GM23338 (cell line): ENCODE results near the gene EXD3. TPM values are rescaled to one million over a fixed set of nuclear protein-coding genes. Genes with fewer than 3 reads are reported as not detected.

Source experiments
- ATAC-seq: fragments of 200-7000 bp; cut with Tn5 transposase; 3 replicates; pipeline ENCODE4 v1.9.1; 2020
- DNase-seq: peaks from one replicate; pipeline ENCODE4 v3.0.0-alpha.2; 2015; ENCODE audit warnings: low spot score
- H2AFZ ChIP-seq: fragments of 200-600 bp; sonication (generic); 2 replicates; pipeline ENCODE4 v1.8.0; 2016; ENCODE audit warnings: antibody characterized with exemption, mild to moderate bottlenecking, moderate library complexity
- H3F3A ChIP-seq: fragments of 200-600 bp; sonication (generic); replicated peaks from 2 replicates; pipeline ENCODE4 v1.8.0; 2017; ENCODE audit warnings: antibody characterized with exemption, mixed run types, low read depth
- H3K27ac ChIP-seq: fragments of 200-600 bp; sonication (generic); 2 replicates; pipeline ENCODE4 v1.6.1; 2016; ENCODE audit warnings: low read depth
- H3K27me3 ChIP-seq: fragments of 200-600 bp; sonication (generic); 2 replicates; pipeline ENCODE4 v1.8.0; 2016; ENCODE audit warnings: mild to moderate bottlenecking, mixed run types, moderate library complexity; ENCODE audit not compliant: insufficient read depth
- H3K36me3 ChIP-seq: fragments of 200-600 bp; sonication (generic); 2 replicates; pipeline ENCODE4 v1.8.0; 2016; ENCODE audit warnings: mild to moderate bottlenecking; ENCODE audit not compliant: insufficient read depth
- H3K4me1 ChIP-seq: fragments of 200-600 bp; sonication (generic); 2 replicates; pipeline ENCODE4 v1.8.0; 2016; ENCODE audit warnings: mild to moderate bottlenecking, moderate library complexity; ENCODE audit not compliant: insufficient read depth
- H3K4me2 ChIP-seq: fragments of 200-600 bp; sonication (generic); 2 replicates; pipeline ENCODE4 v1.7.1; 2017; ENCODE audit warnings: mixed run types
- H3K4me3 ChIP-seq: fragments of 200-600 bp; sonication (generic); 2 replicates; pipeline ENCODE4 v1.6.1; 2016; ENCODE audit warnings: mixed run types
- H3K79me2 ChIP-seq: fragments of 200-600 bp; sonication (generic); replicated peaks from 2 replicates; pipeline ENCODE4 v1.8.0; 2017; ENCODE audit warnings: mild to moderate bottlenecking; ENCODE audit not compliant: insufficient read depth
- H3K9me2 ChIP-seq: fragments of 200-600 bp; sonication (generic); 2 replicates; pipeline ENCODE4 v1.8.0; 2017; ENCODE audit not compliant: insufficient read depth
- H4K20me1 ChIP-seq: fragments of 200-600 bp; sonication (generic); replicated peaks from 2 replicates; pipeline ENCODE4 v1.8.0; 2017; ENCODE audit warnings: mild to moderate bottlenecking; ENCODE audit not compliant: insufficient read depth
- H3K27ac Mint-ChIP-seq: 2 replicates; pipeline ENCODE4 v1.8.0; 2020; ENCODE audit warnings: inconsistent platforms, mild to moderate bottlenecking, moderate library complexity, mixed read lengths
- H3K27me3 Mint-ChIP-seq: 3 replicates; pipeline ENCODE4 v1.8.0; 2022; ENCODE audit warnings: low read depth, mild to moderate bottlenecking, moderate library complexity, mixed read lengths, inconsistent platforms; ENCODE audit not compliant: insufficient read depth, poor library complexity
- H3K36me3 Mint-ChIP-seq: 3 replicates; pipeline ENCODE4 v1.8.0; 2021; ENCODE audit warnings: low read depth, mild to moderate bottlenecking, inconsistent platforms, moderate library complexity, mixed read lengths
- H3K4me1 Mint-ChIP-seq: 3 replicates; pipeline ENCODE4 v1.8.0; 2020; ENCODE audit warnings: mild to moderate bottlenecking, inconsistent platforms, mixed read lengths
- H3K4me3 Mint-ChIP-seq: 3 replicates; pipeline ENCODE4 v1.8.0; 2021; ENCODE audit warnings: moderate library complexity, mild to moderate bottlenecking, inconsistent platforms, mixed read lengths
- H3K9me3 Mint-ChIP-seq: 3 replicates; pipeline ENCODE4 v1.8.0; 2020; ENCODE audit warnings: moderate library complexity, mild to moderate bottlenecking, inconsistent platforms, mixed read lengths
- CREB1 ChIP-seq: fragments of 250-450 bp; sonication (Bioruptor Pico); IDR thresholded peaks from 2 replicates; pipeline ENCODE4 v1.5.0; 2020; ENCODE audit warnings: low read depth, mild to moderate bottlenecking, moderate library complexity
- CTCF ChIP-seq, 2 experiments: fragments of 200-600 bp in 1 of 2; sonication (generic) in 1 of 2; conservative IDR thresholded peaks; 2 replicates each; pipeline versions ENCODE4 v1.5.1 to v1.6.1; 2016 to 2017; ENCODE audit warnings: antibody characterized with exemption in 2 of 2, low read depth in 2 of 2, mild to moderate bottlenecking in 2 of 2, moderate library complexity in 1 of 2
- ETS1 ChIP-seq: IDR thresholded peaks from 2 replicates; pipeline ENCODE4 v1.6.1; 2016; ENCODE audit warnings: antibody characterized with exemption
- EZH2 ChIP-seq: fragments of 200-600 bp; sonication (generic); IDR thresholded peaks from one replicate; pipeline ENCODE4 v1.8.0; 2017; ENCODE audit warnings: antibody characterized with exemption, mild to moderate bottlenecking, low read depth; ENCODE audit not compliant: unreplicated experiment
- EZH2phosphoT487 ChIP-seq: fragments of 200-600 bp; sonication (generic); IDR thresholded peaks from one replicate; pipeline ENCODE4 v1.8.1; 2018; ENCODE audit warnings: antibody characterized with exemption; ENCODE audit not compliant: unreplicated experiment
- JUNB ChIP-seq: IDR thresholded peaks from one replicate; pipeline ENCODE4 v1.6.1; 2016; ENCODE audit warnings: antibody characterized with exemption; ENCODE audit not compliant: unreplicated experiment
- NANOG ChIP-seq: IDR thresholded peaks from 2 replicates; pipeline ENCODE4 v1.6.1; 2016; ENCODE audit warnings: antibody characterized with exemption, borderline replicate concordance
- POLR2AphosphoS5 ChIP-seq: IDR thresholded peaks from 2 replicates; pipeline ENCODE4 v1.6.1; 2016; ENCODE audit warnings: antibody characterized with exemption, low read depth
- REST ChIP-seq: IDR thresholded peaks from one replicate; pipeline ENCODE4 v1.6.1; 2018; ENCODE audit warnings: antibody characterized with exemption; ENCODE audit not compliant: unreplicated experiment
- STAT1 ChIP-seq: IDR thresholded peaks from one replicate; pipeline ENCODE4 v1.6.1; 2016; ENCODE audit warnings: antibody characterized with exemption; ENCODE audit not compliant: unreplicated experiment
- ZNF114 ChIP-seq: fragments of 250-450 bp; sonication (Bioruptor Pico); IDR thresholded peaks from 2 replicates; pipeline ENCODE4 v1.5.0; 2020; ENCODE audit warnings: mild to moderate bottlenecking, moderate library complexity
- ZNF331 ChIP-seq: fragments of 250-450 bp; sonication (Bioruptor Pico); IDR thresholded peaks from 2 replicates; pipeline ENCODE4 v1.5.0; 2020; ENCODE audit warnings: low read depth, mild to moderate bottlenecking, moderate library complexity
- ZNF462 ChIP-seq: fragments of 250-450 bp; sonication (Bioruptor Pico); IDR thresholded peaks from 2 replicates; pipeline ENCODE4 v1.5.0; 2020; ENCODE audit warnings: mild to moderate bottlenecking, moderate library complexity
- polyA plus RNA-seq: library from polyadenylated mRNA; unstranded; fragments of >200 nt; fragmentation: Nextera tagmentation; extraction: Ambion mirVana; gene quantifications from 2 replicates; pipeline ENCODE4 v1.2.1, GENCODE V29; 2016
- total RNA-seq: library from RNA; depleted of rRNA; stranded (reverse); fragments of >200 nt; shearing (Covaris generic); gene quantifications from 2 replicates; pipeline ENCODE4 v1.2.3, GENCODE V29; 2014

The EXD3 gene
- total and polyA plus RNA-seq, 2 experiments from 2014 or later: 3.6 to 9.7 TPM

GRCh38 chr9:137435980-137436760 lies 13.2 kb upstream of the EXD3 start:
- Mint-ChIP-seq H3K9me3 (no peaks in the 10 kb centered on the region), H3K27ac (no peak overlapping the region), H3K36me3 (no peaks in the 10 kb centered on the region), H3K4me1 (no peaks in the 10 kb centered on the region), H3K27me3 (no peaks in the 10 kb centered on the region), H3K4me3 (no peak overlapping the region)
- Histone ChIP-seq H3F3A (no peaks in the 10 kb centered on the region), H3K27me3 (no peaks in the 10 kb centered on the region), H4K20me1 (no peaks in the 10 kb centered on the region), H3K4me1 (no peaks in the 10 kb centered on the region), H3K4me2 (no peak overlapping the region), H3K9me2 (no peaks in the 10 kb centered on the region), H2AFZ (no peak overlapping the region), H3K27ac (no peak overlapping the region), H3K79me2 (no peaks in the 10 kb centered on the region), H3K36me3 (no peaks in the 10 kb centered on the region), H3K4me3 (no peak overlapping the region)
- ATAC-seq (no peak), DNase-seq (no peak)
- TF ChIP-seq CTCF (conservative IDR thresholded peaks at IDR 0.05; ENCODE audit: low read depth in 2 of 2): no peak
- no peak for TF ChIP-seq CREB1 (CRISPR knock-in tag)
- TF ChIP-seq ETS1: no peak
- TF ChIP-seq ZNF331 (CRISPR knock-in tag): no peak
- no peak for TF ChIP-seq STAT1
- no peak for TF ChIP-seq REST
- no peak for TF ChIP-seq POLR2AphosphoS5
- no peak for TF ChIP-seq JUNB
- no peak for TF ChIP-seq EZH2phosphoT487
- TF ChIP-seq EZH2: no peak
- no peak for TF ChIP-seq NANOG
- TF ChIP-seq ZNF114 (CRISPR knock-in tag): no peak
- TF ChIP-seq ZNF462: no peak
